ENCODE results near the gene SETBP1.

DNA sequence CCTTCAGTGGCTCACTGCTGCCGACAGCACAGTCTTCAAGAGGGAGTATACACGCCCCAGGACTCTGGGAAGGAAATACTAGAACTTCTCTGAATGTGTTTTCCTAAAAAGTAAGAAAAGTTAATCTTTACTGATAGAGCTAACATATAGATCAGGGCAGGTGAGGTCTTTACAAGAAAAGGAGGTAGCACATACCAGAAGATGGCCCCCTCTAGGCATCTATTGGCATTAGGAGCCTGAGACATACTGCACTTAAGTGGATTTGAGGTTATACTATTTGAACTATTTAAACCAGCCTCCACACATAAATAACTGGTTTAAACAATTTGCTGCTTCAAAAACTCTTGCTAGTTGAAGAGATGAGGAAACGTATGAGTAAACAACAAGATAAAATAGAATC lies 406.1 kb downstream of the SETBP1 start:
- TF ChIP-seq DPF2 (CRISPR knock-in tag; IDR thresholded peaks at IDR 0.05; ENCODE audit: borderline replicate concordance, low read depth) = no peak
- no peak for TF ChIP-seq ZNF24 (IDR thresholded peaks at IDR 0.05)
- no peak for TF ChIP-seq ZNF12 (CRISPR knock-in tag; IDR thresholded peaks at IDR 0.05)
- TF ChIP-seq PHF20 (CRISPR knock-in tag; IDR thresholded peaks at IDR 0.05) = no peak
- no peak for TF ChIP-seq SMYD3 (CRISPR knock-in tag; IDR thresholded peaks at IDR 0.05)
- TF ChIP-seq BRD4 (CRISPR knock-in tag; IDR thresholded peaks at IDR 0.05) = no peak
- TF ChIP-seq, protein P1, sequence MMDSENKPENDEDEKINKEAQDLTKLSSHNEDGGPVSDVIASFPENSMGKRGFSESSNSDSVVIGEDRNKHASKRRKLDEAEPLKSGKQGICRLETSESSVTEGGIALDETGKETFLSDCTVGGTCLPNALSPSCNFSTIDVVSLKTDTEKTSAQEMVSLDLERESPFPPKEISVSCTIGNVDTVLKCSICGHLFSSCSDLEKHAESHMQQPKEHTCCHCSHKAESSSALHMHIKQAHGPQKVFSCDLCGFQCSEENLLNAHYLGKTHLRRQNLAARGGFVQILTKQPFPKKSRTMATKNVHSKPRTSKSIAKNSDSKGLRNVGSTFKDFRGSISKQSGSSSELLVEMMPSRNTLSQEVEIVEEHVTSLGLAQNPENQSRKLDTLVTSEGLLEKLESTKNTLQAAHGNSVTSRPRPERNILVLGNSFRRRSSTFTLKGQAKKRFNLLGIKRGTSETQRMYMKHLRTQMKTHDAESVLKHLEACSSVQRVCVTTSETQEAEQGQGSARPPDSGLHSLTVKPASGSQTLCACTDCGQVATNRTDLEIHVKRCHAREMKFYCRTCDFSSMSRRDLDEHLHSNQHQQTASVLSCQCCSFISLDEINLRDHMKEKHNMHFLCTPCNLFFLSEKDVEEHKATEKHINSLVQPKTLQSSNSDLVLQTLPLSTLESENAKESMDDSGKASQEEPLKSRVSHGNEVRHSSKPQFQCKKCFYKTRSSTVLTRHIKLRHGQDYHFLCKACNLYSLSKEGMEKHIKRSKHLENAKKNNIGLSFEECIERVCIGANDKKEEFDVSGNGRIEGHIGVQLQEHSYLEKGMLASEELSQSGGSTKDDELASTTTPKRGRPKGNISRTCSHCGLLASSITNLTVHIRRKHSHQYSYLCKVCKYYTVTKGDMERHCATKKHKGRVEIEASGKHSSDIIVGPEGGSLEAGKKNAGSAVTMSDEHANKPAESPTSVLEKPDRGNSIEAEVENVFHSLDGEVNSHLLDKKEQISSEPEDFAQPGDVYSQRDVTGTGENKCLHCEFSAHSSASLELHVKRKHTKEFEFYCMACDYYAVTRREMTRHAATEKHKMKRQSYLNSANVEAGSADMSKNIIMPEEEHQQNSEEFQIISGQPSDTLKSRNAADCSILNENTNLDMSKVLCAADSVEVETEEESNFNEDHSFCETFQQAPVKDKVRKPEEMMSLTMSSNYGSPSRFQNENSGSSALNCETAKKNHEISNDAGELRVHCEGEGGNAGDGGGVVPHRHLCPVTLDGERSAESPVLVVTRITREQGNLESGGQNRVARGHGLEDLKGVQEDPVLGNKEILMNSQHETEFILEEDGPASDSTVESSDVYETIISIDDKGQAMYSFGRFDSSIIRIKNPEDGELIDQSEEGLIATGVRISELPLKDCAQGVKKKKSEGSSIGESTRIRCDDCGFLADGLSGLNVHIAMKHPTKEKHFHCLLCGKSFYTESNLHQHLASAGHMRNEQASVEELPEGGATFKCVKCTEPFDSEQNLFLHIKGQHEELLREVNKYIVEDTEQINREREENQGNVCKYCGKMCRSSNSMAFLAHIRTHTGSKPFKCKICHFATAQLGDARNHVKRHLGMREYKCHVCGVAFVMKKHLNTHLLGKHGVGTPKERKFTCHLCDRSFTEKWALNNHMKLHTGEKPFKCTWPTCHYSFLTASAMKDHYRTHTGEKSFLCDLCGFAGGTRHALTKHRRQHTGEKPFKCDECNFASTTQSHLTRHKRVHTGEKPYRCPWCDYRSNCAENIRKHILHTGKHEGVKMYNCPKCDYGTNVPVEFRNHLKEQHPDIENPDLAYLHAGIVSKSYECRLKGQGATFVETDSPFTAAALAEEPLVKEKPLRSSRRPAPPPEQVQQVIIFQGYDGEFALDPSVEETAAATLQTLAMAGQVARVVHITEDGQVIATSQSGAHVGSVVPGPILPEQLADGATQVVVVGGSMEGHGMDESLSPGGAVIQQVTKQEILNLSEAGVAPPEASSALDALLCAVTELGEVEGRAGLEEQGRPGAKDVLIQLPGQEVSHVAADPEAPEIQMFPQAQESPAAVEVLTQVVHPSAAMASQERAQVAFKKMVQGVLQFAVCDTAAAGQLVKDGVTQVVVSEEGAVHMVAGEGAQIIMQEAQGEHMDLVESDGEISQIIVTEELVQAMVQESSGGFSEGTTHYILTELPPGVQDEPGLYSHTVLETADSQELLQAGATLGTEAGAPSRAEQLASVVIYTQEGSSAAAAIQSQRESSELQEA (CRISPR knock-in tag; IDR thresholded peaks at IDR 0.05; ENCODE audit: not compliant biosample characterization) = no peak
- TF ChIP-seq RNF2 (conservative IDR thresholded peaks at IDR 0.05; ENCODE audit: low read depth) = no peak
- TF ChIP-seq SOX5 (CRISPR knock-in tag; IDR thresholded peaks at IDR 0.05; ENCODE audit: borderline replicate concordance) = no peak
- no peak for TF ChIP-seq HNRNPK (IDR thresholded peaks at IDR 0.05; ENCODE audit: low read depth, low read length, poor library complexity, severe bottlenecking)
- TF ChIP-seq CTCF (CRISPR knock-in tag; IDR thresholded peaks at IDR 0.05) = no peak
- no peak for TF ChIP-seq ZNF282 (IDR thresholded peaks at IDR 0.05; ENCODE audit: partially characterized antibody)
